ENCODE measurements around the gene NAPSA.
"Not testable (repeated sequence)": the region's sequence is repeated elsewhere in the genome, so short reads cannot be mapped to it uniquely, and the experiment has no call there.

NAPSA gene

DNA sequence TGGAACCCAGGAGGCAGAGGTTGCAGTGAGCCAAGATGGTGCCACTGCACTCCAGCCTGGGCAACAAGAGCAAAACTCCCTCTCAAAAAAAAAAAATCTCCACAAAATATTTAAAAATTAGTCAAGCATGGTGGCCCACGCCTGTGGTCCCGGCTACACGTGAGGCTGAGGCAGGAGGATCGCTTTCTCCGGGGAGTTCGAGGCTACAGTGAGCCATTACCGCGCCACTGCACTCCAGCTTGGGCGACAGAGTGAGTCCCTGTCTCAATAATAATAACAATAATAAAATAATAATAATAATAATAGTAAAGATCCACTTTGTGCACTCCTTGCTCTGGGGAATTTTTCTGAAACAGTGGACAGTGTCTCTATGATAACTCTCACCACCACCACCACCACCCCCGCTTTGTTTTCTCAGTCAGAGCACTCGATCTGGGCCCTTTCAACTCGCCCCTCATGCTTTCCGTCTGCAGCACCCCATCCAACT is 8.7 kb downstream of the NAPSA start:
- FAIRE-seq, result no peak
- TF ChIP-seq POU2F2 (IDR thresholded peaks at IDR 0.05; ENCODE audit: low read depth, low read length) (no peak), POLR2A (IDR thresholded peaks at IDR 0.05; ENCODE audit: low read depth, low read length) (no peak), SPI1 (IDR thresholded peaks at IDR 0.05; ENCODE audit: low read depth, low read length) (no peak), POLR2AphosphoS5 (IDR thresholded peaks at IDR 0.05; ENCODE audit: low read depth, low read length) (no peak), PAX5 (IDR thresholded peaks at IDR 0.05; ENCODE audit: insufficient read depth, low read length, severe bottlenecking) (no peak), TAF1 (IDR thresholded peaks at IDR 0.05; ENCODE audit: low read depth, low read length) (no peak)
- no peak for DNase-seq (ENCODE audit: insufficient read length, low spot score)

DNA sequence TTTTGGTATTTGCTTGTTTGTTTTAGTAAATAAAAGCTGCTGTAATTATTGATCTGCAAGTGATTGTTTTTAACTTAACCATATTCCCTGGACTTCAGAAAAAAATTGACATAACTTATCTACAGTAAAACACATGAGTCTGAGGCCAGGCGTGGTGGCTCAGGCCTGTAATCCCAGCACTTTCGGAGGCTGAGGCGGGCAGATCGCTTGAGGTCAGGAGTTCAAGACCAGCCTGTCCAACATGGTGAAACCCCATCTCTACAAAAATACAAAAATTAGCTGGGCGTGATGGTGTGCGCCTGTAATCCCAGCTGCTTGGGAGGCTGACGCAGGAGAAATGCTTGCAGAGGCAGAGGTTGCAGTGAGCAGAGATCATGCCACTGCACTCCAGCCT is 12.0 kb downstream of the NAPSA start:
- not testable (repeated sequence) for FAIRE-seq

DNA sequence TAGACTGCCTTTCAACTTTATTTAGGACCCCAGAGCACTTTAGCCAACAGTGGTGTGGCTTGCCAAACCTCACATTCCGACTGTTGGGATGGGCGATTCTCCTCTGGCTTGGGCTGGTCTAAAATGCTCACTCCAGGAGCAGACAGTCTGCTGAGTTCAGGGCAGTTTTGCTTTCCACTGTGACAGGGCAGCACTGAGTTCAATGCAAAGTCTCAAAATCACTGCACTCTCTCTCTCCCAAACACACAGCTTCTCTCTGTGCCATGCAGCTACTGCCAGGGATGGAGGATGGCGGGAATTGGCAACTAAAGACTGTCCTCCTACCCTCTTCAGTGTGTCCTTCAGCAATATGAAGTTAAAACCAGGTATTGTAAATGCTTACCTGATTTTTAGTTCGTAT is 13.2 kb downstream of the NAPSA start:
- TF ChIP-seq POLR2AphosphoS5 (IDR thresholded peaks at IDR 0.05; ENCODE audit: low read depth, low read length) (no peak), SPI1 (IDR thresholded peaks at IDR 0.05; ENCODE audit: low read depth, low read length) (no peak), TAF1 (IDR thresholded peaks at IDR 0.05; ENCODE audit: low read depth, low read length) (no peak), PAX5 (IDR thresholded peaks at IDR 0.05; ENCODE audit: insufficient read depth, low read length, severe bottlenecking) (no peak), POLR2A (IDR thresholded peaks at IDR 0.05; ENCODE audit: low read depth, low read length) (no peak), POU2F2 (IDR thresholded peaks at IDR 0.05; ENCODE audit: low read depth, low read length) (no peak)
- no peak for FAIRE-seq
- no peak for DNase-seq (ENCODE audit: insufficient read length, low spot score)

More for the DNA sequence above, 12.0 kb downstream of the NAPSA start:
- DNase-seq (ENCODE audit: insufficient read length, low spot score), result not testable (repeated sequence)

DNA sequence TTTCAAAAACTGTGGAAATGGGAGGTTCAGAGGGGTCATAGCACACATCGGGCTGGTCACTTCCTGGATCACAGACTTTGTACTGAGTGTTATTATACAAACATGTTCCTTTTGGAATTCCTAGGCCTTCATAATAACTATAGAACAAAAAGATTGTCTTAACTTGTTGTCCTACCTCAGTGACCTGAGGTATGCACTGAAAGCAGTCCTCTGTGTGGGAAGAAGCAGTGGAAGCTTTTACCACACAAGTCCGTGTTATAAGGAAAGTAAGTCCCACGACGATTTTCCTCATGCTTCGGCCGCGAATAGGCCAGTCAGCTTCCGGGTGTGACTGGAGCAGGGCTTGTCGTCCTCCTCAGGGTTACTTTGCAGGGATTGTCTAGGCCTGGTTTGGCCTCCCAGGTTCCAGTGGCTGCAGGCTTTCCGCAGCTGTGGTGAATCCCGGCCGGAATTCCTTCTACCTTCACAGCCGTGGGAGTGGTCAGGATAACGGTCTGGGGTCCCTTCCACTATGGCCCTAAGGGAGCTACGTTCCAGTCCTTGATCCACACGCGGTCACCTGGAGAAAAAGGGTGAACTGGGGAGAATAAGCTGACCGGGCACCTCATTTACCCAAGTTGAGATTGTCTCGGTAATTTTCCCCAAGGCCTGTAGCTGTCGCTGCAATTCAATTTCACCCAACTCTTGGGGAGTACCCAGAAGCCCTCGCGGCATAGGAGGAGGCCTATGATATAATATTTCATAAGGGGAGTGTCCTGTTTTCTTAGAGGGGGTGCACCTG is 16.0 kb downstream of the NAPSA start:
- DNase-seq (ENCODE audit: insufficient read length, low spot score), result no peak
- no peak for TF ChIP-seq SPI1 (IDR thresholded peaks at IDR 0.05; ENCODE audit: low read depth, low read length)
- TF ChIP-seq PAX5 (IDR thresholded peaks at IDR 0.05; ENCODE audit: insufficient read depth, low read length, severe bottlenecking), result no peak
- TF ChIP-seq POLR2AphosphoS5 (IDR thresholded peaks at IDR 0.05; ENCODE audit: low read depth, low read length), result no peak
- no peak for TF ChIP-seq TAF1 (IDR thresholded peaks at IDR 0.05; ENCODE audit: low read depth, low read length)
- TF ChIP-seq POU2F2 (IDR thresholded peaks at IDR 0.05; ENCODE audit: low read depth, low read length), result no peak
- FAIRE-seq, result no peak

DNA sequence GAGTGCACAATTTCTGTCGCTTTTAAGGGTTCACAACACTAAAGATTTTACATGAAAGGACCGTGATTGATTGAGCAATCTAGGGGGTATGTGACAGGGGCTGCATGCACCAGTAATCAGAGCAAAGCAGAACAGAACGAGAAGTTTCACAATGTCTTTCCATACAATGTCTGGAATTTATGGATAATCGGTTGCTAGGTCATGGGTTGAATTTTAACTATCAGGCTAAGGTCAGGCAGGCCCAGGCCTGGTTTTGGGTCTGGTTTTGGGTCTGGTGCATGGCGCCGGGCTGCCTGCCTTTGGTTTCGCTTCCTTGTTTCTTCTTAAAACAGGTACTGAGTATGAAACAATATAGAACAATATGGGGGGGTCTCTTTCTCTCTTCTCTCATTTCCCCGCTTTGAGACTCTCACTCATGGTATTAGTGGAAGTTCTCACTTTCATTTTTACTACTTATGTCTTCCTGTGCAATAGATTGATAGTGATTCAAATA is 18.3 kb downstream of the NAPSA start:
- peak; percentile 0 for TF ChIP-seq PAX5 (IDR thresholded peaks at IDR 0.05; ENCODE audit: insufficient read depth, low read length, severe bottlenecking)
- peak; percentile 89 for TF ChIP-seq SPI1 (IDR thresholded peaks at IDR 0.05; ENCODE audit: low read depth, low read length)
- DNase-seq (ENCODE audit: insufficient read length, low spot score), result not testable (repeated sequence)
- FAIRE-seq, result peak; percentile 80

DNA sequence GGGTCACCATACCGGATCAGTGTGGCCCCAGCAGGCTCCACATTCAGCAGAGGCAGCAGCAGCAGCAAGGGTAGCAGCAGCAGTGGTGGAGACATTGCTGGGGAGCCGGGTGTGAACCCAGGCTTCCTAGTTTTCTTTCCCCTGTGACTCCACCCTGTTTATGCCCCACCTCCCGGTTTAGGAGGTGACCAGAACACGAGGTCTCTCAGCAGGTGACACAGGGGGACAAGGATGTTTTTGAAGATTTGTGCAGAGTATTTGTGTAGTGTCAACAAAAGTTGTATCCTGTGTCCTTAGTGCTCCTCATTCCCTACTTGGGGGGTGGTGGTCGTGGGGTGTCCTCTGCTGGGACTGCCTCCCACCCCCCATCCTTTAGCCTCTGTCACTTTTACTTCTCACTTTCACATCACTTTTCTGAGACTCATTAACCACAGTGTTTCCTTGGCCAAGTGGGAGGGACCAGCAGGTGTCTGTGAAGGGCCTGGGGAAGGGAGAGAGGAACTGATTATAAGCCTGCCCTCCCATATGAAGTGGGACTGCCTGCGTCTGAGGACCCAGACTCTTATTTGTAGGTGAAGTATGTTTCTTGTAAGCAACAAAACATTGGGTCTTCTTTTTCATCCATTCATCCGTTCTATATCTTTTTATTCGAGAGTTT is 20.6 kb downstream of the NAPSA start:
- no peak for DNase-seq (ENCODE audit: insufficient read length, low spot score)
- FAIRE-seq, result peak; percentile 96
- TF ChIP-seq POU2F2 (IDR thresholded peaks at IDR 0.05; ENCODE audit: low read depth, low read length) (peak; percentile 42; the same call in 1 of the 2 replicates), SPI1 (IDR thresholded peaks at IDR 0.05; ENCODE audit: low read depth, low read length) (peak; percentile 96), POLR2A (IDR thresholded peaks at IDR 0.05; ENCODE audit: low read depth, low read length) (peak; percentile 93), PAX5 (IDR thresholded peaks at IDR 0.05; ENCODE audit: insufficient read depth, low read length, severe bottlenecking) (no peak), TAF1 (IDR thresholded peaks at IDR 0.05; ENCODE audit: low read depth, low read length) (peak; percentile 77), POLR2AphosphoS5 (IDR thresholded peaks at IDR 0.05; ENCODE audit: low read depth, low read length) (peak; percentile 92)

DNA sequence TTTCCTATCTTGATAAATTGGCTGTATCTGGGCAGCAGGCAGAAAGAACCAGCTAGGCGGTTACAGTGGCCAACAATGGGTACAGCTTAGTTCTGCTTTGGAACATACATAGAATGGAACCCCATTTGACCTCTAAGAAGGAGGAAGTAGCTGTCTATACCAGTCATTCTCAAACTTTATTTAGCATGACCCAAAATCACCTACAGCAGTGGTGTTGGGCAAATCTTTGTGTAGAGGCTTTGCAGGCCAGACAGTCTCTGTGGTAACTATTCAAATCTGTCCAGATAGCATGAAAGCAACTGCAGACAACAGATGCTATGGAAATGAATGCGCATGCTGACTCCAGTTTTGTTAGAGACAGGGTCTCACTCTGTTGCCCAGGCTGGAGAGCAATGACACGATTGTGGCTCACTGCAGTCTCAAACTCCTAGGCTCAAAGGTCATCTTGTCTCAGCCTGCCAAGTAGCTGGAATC is 24.3 kb downstream of the NAPSA start:
- TF ChIP-seq POU2F2 (IDR thresholded peaks at IDR 0.05; ENCODE audit: low read depth, low read length) (peak; percentile 29; the same call in 1 of the 2 replicates), POLR2AphosphoS5 (IDR thresholded peaks at IDR 0.05; ENCODE audit: low read depth, low read length) (no peak; the same call in 1 of the 2 replicates), PAX5 (IDR thresholded peaks at IDR 0.05; ENCODE audit: insufficient read depth, low read length, severe bottlenecking) (peak; percentile 42), SPI1 (IDR thresholded peaks at IDR 0.05; ENCODE audit: low read depth, low read length) (peak; percentile 79)
- FAIRE-seq (peak; percentile 92), DNase-seq (ENCODE audit: insufficient read length, low spot score) (no peak)

DNA sequence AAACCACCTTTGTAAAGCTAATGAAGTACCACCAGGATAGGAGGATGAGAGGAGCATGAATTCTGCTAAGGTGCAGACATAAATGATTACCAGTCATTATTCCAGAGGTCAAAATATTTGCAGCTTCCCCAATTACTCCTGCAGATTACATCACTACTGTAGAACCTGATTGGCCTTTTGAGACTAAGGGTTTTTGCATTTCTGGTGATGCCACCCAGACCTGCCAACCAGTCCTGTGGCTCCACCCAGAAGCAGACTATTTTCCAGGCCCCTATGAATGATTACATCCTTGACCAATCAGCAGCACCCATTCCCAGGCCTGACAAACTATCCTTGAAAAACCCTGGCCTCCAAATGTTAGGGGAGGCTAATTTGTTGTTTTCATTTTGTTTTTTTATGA is 25.1 kb downstream of the NAPSA start:
- DNase-seq (ENCODE audit: insufficient read length, low spot score), result no peak
- TF ChIP-seq POLR2A (IDR thresholded peaks at IDR 0.05; ENCODE audit: low read depth, low read length) (no peak), SPI1 (IDR thresholded peaks at IDR 0.05; ENCODE audit: low read depth, low read length) (no peak), PAX5 (IDR thresholded peaks at IDR 0.05; ENCODE audit: insufficient read depth, low read length, severe bottlenecking) (no peak), TAF1 (IDR thresholded peaks at IDR 0.05; ENCODE audit: low read depth, low read length) (no peak), POLR2AphosphoS5 (IDR thresholded peaks at IDR 0.05; ENCODE audit: low read depth, low read length) (no peak), POU2F2 (IDR thresholded peaks at IDR 0.05; ENCODE audit: low read depth, low read length) (no peak)
- no peak for FAIRE-seq

DNA sequence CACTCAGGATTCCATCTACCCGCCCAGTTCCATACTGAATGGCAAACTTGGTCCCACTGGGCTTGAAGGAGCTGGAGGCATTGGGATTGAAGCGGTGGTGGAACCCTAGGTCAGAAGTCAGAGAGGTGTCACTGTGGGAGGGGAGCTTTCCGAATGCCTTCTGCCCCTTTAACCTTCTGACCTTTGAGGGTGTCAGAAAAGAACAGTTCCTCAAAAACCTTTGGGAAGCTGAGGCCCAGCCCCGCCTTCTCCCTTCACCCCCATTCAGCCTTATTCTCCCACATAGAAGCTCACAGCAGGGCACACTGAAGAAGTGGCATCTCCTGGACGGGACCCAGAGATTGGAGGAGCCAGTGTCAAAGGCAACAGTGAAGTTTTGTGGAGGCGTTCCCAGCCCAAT is 28.4 kb downstream of the NAPSA start:
- not testable (repeated sequence) for FAIRE-seq; DNase-seq (ENCODE audit: insufficient read length, low spot score)
